Right atrium auricular region (tissue), 2 donors: ENCODE measurements around the gene RPS27L. TPM values are rescaled to one million over a fixed set of nuclear protein-coding genes. Genes with fewer than 3 reads are reported as not detected.

Source experiments
- DNase-seq: peaks from one replicate; pipeline ENCODE4 v3.0.0-alpha.2; 2019; ENCODE audit warnings: low spot score
- H3K27ac ChIP-seq, 2 donors: fragments of 200-600 bp; sonication (generic); 1 replicate in 1 of 2; 2 replicates in 1 of 2; pipeline ENCODE4 v1.5.1; 2016 to 2019
- H3K27me3 ChIP-seq, 2 donors: fragments of 200-600 bp; sonication (generic); one replicate each; pipeline versions ENCODE4 v1.5.1 to v1.6.0; 2017 to 2019
- H3K36me3 ChIP-seq: fragments of 200-600 bp; sonication (generic); one replicate; pipeline ENCODE4 v1.5.1; 2016
- H3K4me1 ChIP-seq, 2 donors: fragments of 200-600 bp; sonication (generic); one replicate each; pipeline versions ENCODE4 v1.5.1 to v1.6.0; 2017 to 2019
- H3K4me3 ChIP-seq, 2 donors: fragments of 200-600 bp; sonication (generic); 1 replicate in 1 of 2; 2 replicates in 1 of 2; pipeline ENCODE4 v1.5.1; 2017 to 2019; ENCODE audit warnings: mild to moderate bottlenecking in 1 of 2, moderate library complexity in 1 of 2
- H3K9me3 ChIP-seq, 2 donors: fragments of 200-600 bp; sonication (generic); one replicate each; pipeline ENCODE4 v1.5.1; 2019
- CTCF ChIP-seq, 2 donors: fragments of 200-600 bp; sonication (generic); IDR thresholded peaks; one replicate each; pipeline ENCODE4 v1.5.1; 2019; ENCODE audit warnings: antibody characterized with exemption in 2 of 2
- total RNA-seq, 2 donors: library from RNA; depleted of rRNA; stranded (reverse); fragments of >200 nt; gene quantifications; one replicate each; pipeline ENCODE4 v1.1.0, GENCODE V29; 2016

The RPS27L gene
- total RNA-seq, 2 donors from 2014 or later = 74.7 to 76.4 TPM

GRCh38 chr15:63157891-63158431 lies 684 bp upstream of the RPS27L start:
- H3K36me3 ChIP-seq = peaks cover 22% of the 10 kb centered on the region
- peak overlapping the region; percentile 97 for H3K27ac ChIP-seq
- TF ChIP-seq CTCF (IDR thresholded peaks at IDR 0.05) = peak in 1 of 2 donors; percentile 18
- H3K4me3 ChIP-seq = peak overlapping the region; percentile 69 to 87
- H3K4me1 ChIP-seq = peaks cover 0 to 10% of the 10 kb centered on the region in 2 donors
- no peaks in the 10 kb centered on the region for H3K27me3 ChIP-seq
- peak; percentile 71 for DNase-seq
- no peaks in the 10 kb centered on the region for H3K9me3 ChIP-seq

GRCh38 chr15:63156755-63157117 lies 541 bp downstream of the RPS27L start:
- no peaks in the 10 kb centered on the region for H3K9me3 ChIP-seq
- peak; percentile 62 for DNase-seq
- TF ChIP-seq CTCF (IDR thresholded peaks at IDR 0.05) = no peak
- peak overlapping the region; percentile 97 for H3K27ac ChIP-seq
- H3K36me3 ChIP-seq = peaks cover 29% of the 10 kb centered on the region
- H3K4me3 ChIP-seq = peak overlapping the region; percentile 69 to 87
- no peaks in the 10 kb centered on the region for H3K27me3 ChIP-seq
- peaks cover 0 to 10% of the 10 kb centered on the region in 2 donors for H3K4me1 ChIP-seq

GRCh38 chr15:63156086-63156710 lies 1.1 kb downstream of the RPS27L start:
- no peak for TF ChIP-seq CTCF (IDR thresholded peaks at IDR 0.05)
- no peak for DNase-seq
- H3K4me1 ChIP-seq = peaks cover 0 to 10% of the 10 kb centered on the region in 2 donors
- no peaks in the 10 kb centered on the region for H3K9me3 ChIP-seq
- peak overlapping the region; percentile 97 for H3K27ac ChIP-seq
- peak overlapping the region; percentile 69 to 87 for H3K4me3 ChIP-seq
- no peaks in the 10 kb centered on the region for H3K27me3 ChIP-seq
- H3K36me3 ChIP-seq = peaks cover 34% of the 10 kb centered on the region

GRCh38 chr15:63155486-63155885 lies 1.8 kb downstream of the RPS27L start:
- Histone ChIP-seq H3K4me1 (peaks cover 0 to 10% of the 10 kb centered on the region in 2 donors), H3K4me3 (no peak overlapping the region), H3K27ac (no peak overlapping the region), H3K9me3 (no peaks in the 10 kb centered on the region), H3K27me3 (no peaks in the 10 kb centered on the region), H3K36me3 (peaks cover 36% of the 10 kb centered on the region)
- DNase-seq = no peak
- no peak for TF ChIP-seq CTCF (IDR thresholded peaks at IDR 0.05)

GRCh38 chr15:63151665-63152064 lies 5.6 kb downstream of the RPS27L start:
- TF ChIP-seq CTCF (IDR thresholded peaks at IDR 0.05) = no peak
- no peaks in the 10 kb centered on the region for H3K9me3 ChIP-seq
- H3K36me3 ChIP-seq = peaks cover 48% of the 10 kb centered on the region
- no peak overlapping the region for H3K27ac ChIP-seq
- no peak overlapping the region for H3K4me3 ChIP-seq
- peaks cover 0 to 10% of the 10 kb centered on the region in 2 donors for H3K4me1 ChIP-seq
- no peak for DNase-seq
- H3K27me3 ChIP-seq = no peaks in the 10 kb centered on the region

GRCh38 chr15:63146684-63147083 lies 10.6 kb downstream of the RPS27L start:
- H3K4me3 ChIP-seq = no peak overlapping the region
- H3K27ac ChIP-seq = no peak overlapping the region
- TF ChIP-seq CTCF (IDR thresholded peaks at IDR 0.05) = no peak
- H3K27me3 ChIP-seq = no peaks in the 10 kb centered on the region
- H3K9me3 ChIP-seq = no peaks in the 10 kb centered on the region
- H3K36me3 ChIP-seq = peaks cover 19% of the 10 kb centered on the region
- DNase-seq = no peak
- no peaks in the 10 kb centered on the region for H3K4me1 ChIP-seq
